ENCODE data around the gene STOX1.

GRCh38 chr10:68813559-68813958 lies 13.8 kb upstream of the STOX1 start:
- TF ChIP-seq, protein P1, sequence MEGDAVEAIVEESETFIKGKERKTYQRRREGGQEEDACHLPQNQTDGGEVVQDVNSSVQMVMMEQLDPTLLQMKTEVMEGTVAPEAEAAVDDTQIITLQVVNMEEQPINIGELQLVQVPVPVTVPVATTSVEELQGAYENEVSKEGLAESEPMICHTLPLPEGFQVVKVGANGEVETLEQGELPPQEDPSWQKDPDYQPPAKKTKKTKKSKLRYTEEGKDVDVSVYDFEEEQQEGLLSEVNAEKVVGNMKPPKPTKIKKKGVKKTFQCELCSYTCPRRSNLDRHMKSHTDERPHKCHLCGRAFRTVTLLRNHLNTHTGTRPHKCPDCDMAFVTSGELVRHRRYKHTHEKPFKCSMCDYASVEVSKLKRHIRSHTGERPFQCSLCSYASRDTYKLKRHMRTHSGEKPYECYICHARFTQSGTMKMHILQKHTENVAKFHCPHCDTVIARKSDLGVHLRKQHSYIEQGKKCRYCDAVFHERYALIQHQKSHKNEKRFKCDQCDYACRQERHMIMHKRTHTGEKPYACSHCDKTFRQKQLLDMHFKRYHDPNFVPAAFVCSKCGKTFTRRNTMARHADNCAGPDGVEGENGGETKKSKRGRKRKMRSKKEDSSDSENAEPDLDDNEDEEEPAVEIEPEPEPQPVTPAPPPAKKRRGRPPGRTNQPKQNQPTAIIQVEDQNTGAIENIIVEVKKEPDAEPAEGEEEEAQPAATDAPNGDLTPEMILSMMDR (IDR thresholded peaks at IDR 0.05) = no peak
- no peak for TF ChIP-seq POLR2A (IDR thresholded peaks at IDR 0.05)
